ENCODE data around the gene CAPRIN2.

CAPRIN2 gene

DNA sequence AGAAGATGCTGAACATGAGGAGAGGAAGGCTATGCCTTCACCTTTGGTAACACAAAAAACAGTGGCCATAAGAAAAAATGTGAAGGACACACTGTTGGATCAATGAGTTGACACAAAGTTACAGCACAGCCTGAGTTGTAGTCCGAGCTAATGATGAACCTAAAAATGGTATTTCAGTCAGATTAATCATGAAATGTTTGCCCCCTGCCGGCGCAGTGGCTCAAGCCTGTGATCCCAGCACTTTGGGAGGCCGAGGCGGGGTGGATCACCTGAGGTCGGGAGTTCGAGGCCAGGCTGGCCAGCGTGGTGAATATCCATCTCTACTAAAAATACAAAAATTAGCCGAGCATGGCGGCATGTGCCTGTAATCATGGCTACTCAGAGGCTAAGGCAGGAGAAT, 1.3 kb upstream of the CAPRIN2 start:
- H3K36me3 Mint-ChIP-seq (ENCODE audit: low read depth): peaks cover 5% of the 10 kb centered on the region
- H3K4me1 Mint-ChIP-seq: peaks cover 25% of the 10 kb centered on the region
- peak overlapping the region; percentile 95 to 97 (median 96) for H3K4me3 Mint-ChIP-seq
- no peaks in the 10 kb centered on the region for H3K27me3 Mint-ChIP-seq (ENCODE audit: low read depth)
- no peaks in the 10 kb centered on the region for H3K9me3 Mint-ChIP-seq
- H3K27ac Mint-ChIP-seq: no peak overlapping the region
- TF ChIP-seq, protein P1, sequence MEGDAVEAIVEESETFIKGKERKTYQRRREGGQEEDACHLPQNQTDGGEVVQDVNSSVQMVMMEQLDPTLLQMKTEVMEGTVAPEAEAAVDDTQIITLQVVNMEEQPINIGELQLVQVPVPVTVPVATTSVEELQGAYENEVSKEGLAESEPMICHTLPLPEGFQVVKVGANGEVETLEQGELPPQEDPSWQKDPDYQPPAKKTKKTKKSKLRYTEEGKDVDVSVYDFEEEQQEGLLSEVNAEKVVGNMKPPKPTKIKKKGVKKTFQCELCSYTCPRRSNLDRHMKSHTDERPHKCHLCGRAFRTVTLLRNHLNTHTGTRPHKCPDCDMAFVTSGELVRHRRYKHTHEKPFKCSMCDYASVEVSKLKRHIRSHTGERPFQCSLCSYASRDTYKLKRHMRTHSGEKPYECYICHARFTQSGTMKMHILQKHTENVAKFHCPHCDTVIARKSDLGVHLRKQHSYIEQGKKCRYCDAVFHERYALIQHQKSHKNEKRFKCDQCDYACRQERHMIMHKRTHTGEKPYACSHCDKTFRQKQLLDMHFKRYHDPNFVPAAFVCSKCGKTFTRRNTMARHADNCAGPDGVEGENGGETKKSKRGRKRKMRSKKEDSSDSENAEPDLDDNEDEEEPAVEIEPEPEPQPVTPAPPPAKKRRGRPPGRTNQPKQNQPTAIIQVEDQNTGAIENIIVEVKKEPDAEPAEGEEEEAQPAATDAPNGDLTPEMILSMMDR (IDR thresholded peaks at IDR 0.05; ENCODE audit: unreplicated experiment in 3 of 3): no peak

GRCh38 chr12:30755395-30755762, 628 bp upstream of the CAPRIN2 start:
- H3K36me3 Mint-ChIP-seq (ENCODE audit: low read depth): peaks cover 8% of the 10 kb centered on the region
- H3K4me3 Mint-ChIP-seq: peak overlapping the region; percentile 95 to 97 (median 96)
- TF ChIP-seq, protein P1 (IDR thresholded peaks at IDR 0.05; ENCODE audit: unreplicated experiment in 3 of 3): no peak
- peaks cover 32% of the 10 kb centered on the region for H3K4me1 Mint-ChIP-seq
- no peaks in the 10 kb centered on the region for H3K9me3 Mint-ChIP-seq
- H3K27ac Mint-ChIP-seq: peak overlapping the region; percentile 43 to 87 (median 79)
- no peaks in the 10 kb centered on the region for H3K27me3 Mint-ChIP-seq (ENCODE audit: low read depth)

DNA sequence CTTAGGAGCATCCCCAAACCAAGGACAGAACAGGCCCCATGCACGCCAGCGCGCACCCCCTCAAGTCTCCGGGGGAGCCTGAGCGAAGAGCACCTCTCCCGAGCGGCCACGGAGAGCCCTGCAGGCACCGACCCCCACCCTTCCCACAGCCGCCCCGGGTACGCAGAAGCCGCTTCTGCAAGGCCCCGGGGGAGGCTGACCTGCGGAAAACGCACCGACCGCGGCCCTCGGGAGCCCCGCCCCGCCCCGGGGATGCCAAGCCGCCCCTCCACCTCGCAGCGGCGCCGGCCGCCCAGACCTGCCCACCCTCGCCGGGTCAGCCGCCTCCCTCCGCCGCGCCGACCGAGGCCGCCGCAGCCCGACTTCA, 385 bp downstream of the CAPRIN2 start:
- peak overlapping the region; percentile 74 to 96 (median 84) for H3K27ac Mint-ChIP-seq
- H3K4me3 Mint-ChIP-seq: peak overlapping the region; percentile 95 to 97 (median 96)
- H3K9me3 Mint-ChIP-seq: no peaks in the 10 kb centered on the region
- peaks cover 8% of the 10 kb centered on the region for H3K36me3 Mint-ChIP-seq (ENCODE audit: low read depth)
- TF ChIP-seq, protein P1 (IDR thresholded peaks at IDR 0.05; ENCODE audit: unreplicated experiment in 3 of 3): no peak
- peaks cover 42% of the 10 kb centered on the region for H3K4me1 Mint-ChIP-seq
- no peaks in the 10 kb centered on the region for H3K27me3 Mint-ChIP-seq (ENCODE audit: low read depth)

DNA sequence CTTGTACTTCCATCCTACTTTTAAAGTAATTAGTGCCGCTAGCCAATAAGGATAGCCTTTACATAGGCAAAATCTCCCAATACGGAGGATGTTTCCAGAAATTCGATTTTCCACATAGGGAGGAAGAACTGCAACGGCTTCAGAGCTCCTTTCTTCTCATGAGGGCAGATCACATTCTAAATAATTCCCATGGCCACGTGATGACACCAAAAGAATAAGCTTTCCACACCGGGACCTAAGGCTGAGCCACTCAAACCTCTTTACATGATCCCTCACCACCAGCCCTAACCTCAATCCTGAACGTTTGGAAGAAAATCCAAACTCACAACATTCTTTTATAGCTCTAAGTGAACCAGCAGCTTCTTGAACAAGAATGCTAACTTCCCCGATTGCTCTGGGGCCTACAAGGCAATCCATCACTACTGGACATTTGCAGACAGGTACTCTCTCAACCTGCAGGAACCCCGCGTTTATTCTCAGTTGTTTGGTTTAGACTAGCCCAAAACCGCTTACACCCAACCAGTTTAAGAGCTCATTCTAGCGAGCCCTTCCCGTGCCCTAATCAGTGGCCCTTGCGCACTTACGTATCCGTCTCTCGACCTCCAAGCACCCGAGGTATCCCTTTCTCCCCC, 884 bp downstream of the CAPRIN2 start:
- Mint-ChIP-seq H3K27ac (peak overlapping the region; percentile 74 to 96 (median 84)), H3K9me3 (no peaks in the 10 kb centered on the region), H3K27me3 (ENCODE audit: low read depth) (no peaks in the 10 kb centered on the region), H3K36me3 (ENCODE audit: low read depth) (peaks cover 10% of the 10 kb centered on the region), H3K4me3 (peak overlapping the region; percentile 95 to 97 (median 96)), H3K4me1 (peaks cover 47% of the 10 kb centered on the region)
- TF ChIP-seq, protein P1 (IDR thresholded peaks at IDR 0.05; ENCODE audit: unreplicated experiment in 3 of 3): no peak

DNA sequence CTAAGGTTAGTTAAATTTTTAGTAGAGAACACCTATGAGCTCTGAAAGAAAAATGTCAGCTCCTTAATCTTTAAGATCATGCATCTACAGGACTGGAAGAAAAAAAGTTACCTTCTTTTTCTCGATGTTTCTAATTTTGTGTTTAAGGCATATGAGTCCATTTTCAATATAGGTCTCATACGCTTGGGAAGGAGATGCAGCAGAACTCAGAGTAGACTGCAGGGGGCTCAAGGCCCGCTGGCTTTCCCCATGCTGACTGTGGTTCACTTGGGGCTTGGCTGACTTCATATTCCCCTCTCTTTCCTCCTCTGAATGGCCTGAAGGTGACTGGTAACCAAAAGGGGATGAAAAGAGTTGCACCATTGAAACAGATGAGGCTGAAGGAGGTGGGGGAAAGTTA, 1.5 kb downstream of the CAPRIN2 start:
- H3K4me3 Mint-ChIP-seq: peak overlapping the region; percentile 95 to 97 (median 96)
- peaks cover 15% of the 10 kb centered on the region for H3K36me3 Mint-ChIP-seq (ENCODE audit: low read depth)
- peak overlapping the region; percentile 74 to 96 (median 84) for H3K27ac Mint-ChIP-seq
- TF ChIP-seq, protein P1 (IDR thresholded peaks at IDR 0.05; ENCODE audit: unreplicated experiment in 3 of 3): peak; percentile 32 to 49 (median 44)
- no peaks in the 10 kb centered on the region for H3K27me3 Mint-ChIP-seq (ENCODE audit: low read depth)
- H3K4me1 Mint-ChIP-seq: peaks cover 48% of the 10 kb centered on the region
- no peaks in the 10 kb centered on the region for H3K9me3 Mint-ChIP-seq

DNA sequence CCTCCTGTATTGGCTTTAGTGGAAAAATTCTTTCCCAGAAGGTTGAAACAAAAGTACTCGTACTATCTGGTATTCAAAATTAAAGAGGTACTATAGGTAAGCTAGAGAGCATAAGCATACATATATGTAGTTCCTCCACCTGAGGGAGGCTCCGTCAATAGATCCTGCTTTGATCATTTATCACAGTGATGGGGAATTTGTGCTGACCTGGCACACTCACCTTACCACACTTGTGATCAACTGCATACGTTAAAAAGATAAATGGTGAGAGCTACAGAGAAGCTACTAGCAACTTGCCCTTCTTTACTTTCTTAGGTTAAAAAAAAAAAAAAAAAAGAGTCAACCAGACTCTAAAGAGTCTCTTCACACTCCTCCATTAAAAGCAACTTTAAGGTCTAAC, 2.5 kb downstream of the CAPRIN2 start:
- TF ChIP-seq, protein P1 (IDR thresholded peaks at IDR 0.05; ENCODE audit: unreplicated experiment in 3 of 3): no peak
- Mint-ChIP-seq H3K4me1 (peaks cover 48% of the 10 kb centered on the region), H3K9me3 (peaks cover 2% of the 10 kb centered on the region), H3K4me3 (peak overlapping the region; percentile 7 to 23 (median 10)), H3K36me3 (ENCODE audit: low read depth) (peaks cover 25% of the 10 kb centered on the region), H3K27ac (peak overlapping the region in 1 of 3 experiments; percentile 4), H3K27me3 (ENCODE audit: low read depth) (no peaks in the 10 kb centered on the region)
